Brain microvascular endothelial cell (primary cell): ENCODE results near the gene NFU1.

Source experiments
- DNase-seq: peaks from one replicate; pipeline ENCODE4 v3.0.0-alpha.2; 2020
- H3K27ac ChIP-seq: fragments of 250-450 bp; sonication (Bioruptor Pico); 2 replicates; pipeline ENCODE4 v1.5.1; 2020; ENCODE audit warnings: mild to moderate bottlenecking, moderate library complexity
- H3K27me3 ChIP-seq: fragments of 250-450 bp; sonication (Bioruptor Pico); replicated peaks from 2 replicates; pipeline ENCODE4 v1.5.1; 2020; ENCODE audit warnings: mild to moderate bottlenecking
- H3K36me3 ChIP-seq: fragments of 250-450 bp; sonication (Bioruptor Pico); replicated peaks from 2 replicates; pipeline ENCODE4 v1.5.1; 2020; ENCODE audit warnings: mild to moderate bottlenecking
- H3K4me3 ChIP-seq: 2 replicates; pipeline ENCODE4 v1.5.1; 2011; ENCODE audit warnings: low read depth, mild to moderate bottlenecking, control low read depth, low read length, moderate library complexity
- in situ Hi-C: cut with HindIII; loops from 2 replicates; pipeline ENCODE4 v1.10.0; 2017; ENCODE audit warnings: low sequenced_read_pairs, low pct_ligation_motif_present
- TF ChIP-seq, protein P1 (sequence below): IDR thresholded peaks from 2 replicates; pipeline ENCODE4 v1.5.1; 2011; ENCODE audit warnings: low read depth, mild to moderate bottlenecking, moderate library complexity, low read length, control low read depth, inconsistent platforms; ENCODE audit errors: missing control alignments

Gene NFU1

DNA sequence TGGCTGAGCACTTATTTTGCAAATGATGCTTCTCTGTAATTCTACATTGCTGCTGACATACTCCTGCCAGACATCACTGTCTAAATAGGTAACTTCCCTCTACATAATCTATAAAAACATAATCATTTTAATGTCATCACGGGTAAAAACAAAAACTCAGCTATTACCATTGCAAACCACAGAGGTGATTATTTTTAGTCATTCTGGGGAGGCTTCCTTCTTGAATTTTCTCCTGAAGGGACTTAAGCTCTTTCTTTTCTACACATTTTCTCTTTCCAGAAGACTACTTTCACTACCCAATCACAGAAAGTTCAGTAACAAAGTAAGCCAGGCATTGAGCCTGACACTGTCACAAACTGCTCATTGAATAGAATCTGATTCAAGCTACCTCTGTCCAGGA, 40.4 kb upstream of the NFU1 start:
- H3K36me3 ChIP-seq, result peaks cover 14% of the 10 kb centered on the region
- TF ChIP-seq, protein P1, sequence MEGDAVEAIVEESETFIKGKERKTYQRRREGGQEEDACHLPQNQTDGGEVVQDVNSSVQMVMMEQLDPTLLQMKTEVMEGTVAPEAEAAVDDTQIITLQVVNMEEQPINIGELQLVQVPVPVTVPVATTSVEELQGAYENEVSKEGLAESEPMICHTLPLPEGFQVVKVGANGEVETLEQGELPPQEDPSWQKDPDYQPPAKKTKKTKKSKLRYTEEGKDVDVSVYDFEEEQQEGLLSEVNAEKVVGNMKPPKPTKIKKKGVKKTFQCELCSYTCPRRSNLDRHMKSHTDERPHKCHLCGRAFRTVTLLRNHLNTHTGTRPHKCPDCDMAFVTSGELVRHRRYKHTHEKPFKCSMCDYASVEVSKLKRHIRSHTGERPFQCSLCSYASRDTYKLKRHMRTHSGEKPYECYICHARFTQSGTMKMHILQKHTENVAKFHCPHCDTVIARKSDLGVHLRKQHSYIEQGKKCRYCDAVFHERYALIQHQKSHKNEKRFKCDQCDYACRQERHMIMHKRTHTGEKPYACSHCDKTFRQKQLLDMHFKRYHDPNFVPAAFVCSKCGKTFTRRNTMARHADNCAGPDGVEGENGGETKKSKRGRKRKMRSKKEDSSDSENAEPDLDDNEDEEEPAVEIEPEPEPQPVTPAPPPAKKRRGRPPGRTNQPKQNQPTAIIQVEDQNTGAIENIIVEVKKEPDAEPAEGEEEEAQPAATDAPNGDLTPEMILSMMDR, result no peak
- no peak overlapping the region for H3K4me3 ChIP-seq
- no peaks in the 10 kb centered on the region for H3K27me3 ChIP-seq
- in situ Hi-C loops, result no loop called here
- H3K27ac ChIP-seq, result no peak overlapping the region
- no peak for DNase-seq

DNA sequence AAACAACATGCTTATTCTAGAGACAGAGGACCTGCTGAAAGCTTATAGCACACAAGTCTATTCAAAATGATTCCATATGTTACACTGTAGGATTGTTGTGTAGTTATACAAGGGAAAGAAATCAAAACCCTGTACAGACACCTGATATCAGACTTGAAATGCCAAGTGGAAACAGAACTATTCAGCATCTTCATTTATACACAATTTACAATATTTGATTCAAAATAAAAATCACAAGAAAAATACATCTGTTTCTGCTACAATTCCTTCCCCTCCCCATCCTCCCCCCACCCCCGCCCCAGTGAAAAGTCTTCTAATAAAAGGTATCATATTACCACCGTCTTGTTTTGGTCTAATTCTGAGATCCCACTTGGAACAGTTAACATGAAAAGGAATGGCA, 37.5 kb upstream of the NFU1 start:
- Histone ChIP-seq H3K27me3 (no peaks in the 10 kb centered on the region), H3K27ac (no peak overlapping the region), H3K36me3 (peaks cover 16% of the 10 kb centered on the region), H3K4me3 (no peak overlapping the region)
- TF ChIP-seq, protein P1, result no peak
- DNase-seq, result no peak
- in situ Hi-C loops, result no loop called here

DNA sequence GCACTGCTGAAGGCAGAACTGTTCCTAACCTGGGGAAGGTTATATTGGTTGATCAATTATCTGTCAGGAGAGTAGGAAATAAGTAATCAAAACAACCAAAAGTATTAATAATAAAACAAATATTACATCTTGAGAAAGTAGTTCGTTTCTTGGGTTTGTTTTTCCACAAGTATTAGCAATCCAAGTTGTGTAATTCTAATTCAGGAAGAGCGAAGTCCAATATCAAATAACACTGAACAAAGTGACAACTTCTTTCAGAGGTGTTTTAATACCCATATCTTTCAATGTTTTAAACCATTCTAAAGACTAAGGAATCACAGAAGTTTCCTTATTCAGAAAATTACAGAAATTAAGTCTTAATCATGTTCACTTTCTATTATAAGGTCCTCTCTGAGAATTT, 34.6 kb upstream of the NFU1 start:
- TF ChIP-seq, protein P1, result no peak
- in situ Hi-C loops, result no loop called here
- Histone ChIP-seq H3K27ac (no peak overlapping the region), H3K27me3 (no peaks in the 10 kb centered on the region), H3K4me3 (no peak overlapping the region), H3K36me3 (peaks cover 10% of the 10 kb centered on the region)
- no peak for DNase-seq

DNA sequence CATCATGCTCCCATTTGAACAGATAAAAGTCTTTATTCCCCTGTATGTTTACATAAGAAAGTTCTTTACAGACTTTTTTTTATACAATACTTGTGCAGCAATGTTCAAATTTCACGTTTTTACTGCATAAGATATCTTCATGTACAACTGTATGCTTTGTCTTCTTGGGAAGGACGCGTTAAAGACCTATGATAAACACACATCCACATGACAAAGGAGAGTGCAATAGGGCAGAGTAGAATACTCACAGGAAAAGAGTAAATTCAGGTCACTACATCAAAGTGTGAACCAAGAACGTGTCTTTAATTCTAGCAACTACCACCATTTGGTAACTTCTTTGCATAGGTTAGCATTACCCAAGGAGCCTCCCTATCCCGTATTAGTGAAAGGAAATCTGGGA, 33.7 kb upstream of the NFU1 start:
- Histone ChIP-seq H3K36me3 (peaks cover 9% of the 10 kb centered on the region), H3K27me3 (no peaks in the 10 kb centered on the region), H3K27ac (no peak overlapping the region), H3K4me3 (no peak overlapping the region)
- TF ChIP-seq, protein P1, result no peak
- DNase-seq, result no peak
- in situ Hi-C loops, result no loop called here

DNA sequence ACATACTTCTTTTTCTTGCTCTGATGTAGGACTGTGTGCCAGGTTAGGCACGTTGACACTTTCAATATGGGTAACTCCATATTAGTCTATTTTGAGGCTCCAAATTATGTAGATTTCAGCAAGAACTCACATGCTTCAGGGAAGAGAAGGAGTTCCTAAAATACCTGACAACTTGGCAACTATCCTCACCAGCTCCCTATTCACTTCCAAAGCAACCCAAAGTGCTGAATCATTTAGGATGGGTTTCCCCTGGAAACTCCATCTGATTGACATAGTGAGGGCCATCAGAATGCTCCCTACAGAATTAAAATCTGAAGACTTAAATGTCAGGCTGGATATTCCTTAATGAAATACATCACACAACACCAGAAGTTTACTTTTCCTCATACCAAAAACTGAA, 32.5 kb upstream of the NFU1 start:
- H3K4me3 ChIP-seq, result no peak overlapping the region
- TF ChIP-seq, protein P1, result no peak
- no peak overlapping the region for H3K27ac ChIP-seq
- peaks cover 5% of the 10 kb centered on the region for H3K36me3 ChIP-seq
- DNase-seq, result no peak
- in situ Hi-C loops, result no loop called here
- no peaks in the 10 kb centered on the region for H3K27me3 ChIP-seq

DNA sequence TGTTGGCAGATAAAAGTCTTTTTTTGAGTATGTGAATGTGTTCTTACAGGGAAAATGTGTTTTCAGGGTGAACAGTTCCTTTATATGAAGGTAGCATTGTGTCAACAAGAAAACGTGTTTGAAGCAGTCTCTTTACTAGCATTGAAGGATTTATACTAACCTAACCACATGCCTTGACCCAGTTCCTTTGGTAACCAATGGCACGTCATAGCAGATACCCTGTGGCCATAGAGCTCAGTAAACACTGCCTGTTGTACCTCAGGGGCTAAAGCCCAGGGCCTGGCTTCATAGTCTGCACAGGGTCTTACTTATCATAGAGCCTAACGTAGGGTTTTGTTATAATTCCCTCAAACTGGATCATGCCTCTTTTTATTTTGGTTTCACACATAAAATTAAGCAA, 32.1 kb upstream of the NFU1 start:
- TF ChIP-seq, protein P1, result no peak
- in situ Hi-C loops, result no loop called here
- Histone ChIP-seq H3K36me3 (peaks cover 5% of the 10 kb centered on the region), H3K4me3 (no peak overlapping the region), H3K27me3 (no peaks in the 10 kb centered on the region), H3K27ac (no peak overlapping the region)
- no peak for DNase-seq
